ENCODE data around the gene PCDH18.
"Not testable (repeated sequence)": the region's sequence is repeated elsewhere in the genome, so short reads cannot be mapped to it uniquely, and the experiment has no call there.

The PCDH18 gene

DNA sequence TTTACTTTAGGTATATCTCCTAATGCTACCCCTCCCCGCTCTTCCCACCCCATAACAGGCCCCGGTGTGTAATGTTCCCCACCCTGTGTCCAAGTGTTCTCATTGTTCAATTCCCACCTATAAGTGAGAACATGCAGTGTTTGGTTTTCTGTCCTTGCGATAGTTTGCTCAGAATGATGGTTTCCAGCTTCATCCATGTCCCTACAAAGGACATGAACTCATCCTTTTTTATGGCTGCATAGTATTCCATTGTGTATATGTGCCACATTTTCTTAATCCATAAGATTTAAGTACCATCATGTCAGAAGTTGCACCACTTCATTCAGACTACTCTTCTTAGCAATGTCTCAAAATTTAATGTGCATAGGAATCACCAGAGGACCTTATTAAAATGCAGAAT lies 5.5 kb upstream of the PCDH18 start:
- CTCF ChIA-PET, H3K4me1 Mint-ChIP-seq, H3K27ac Mint-ChIP-seq, DNase-seq, H3K36me3 Mint-ChIP-seq, H3K27me3 Mint-ChIP-seq, H3K4me3 Mint-ChIP-seq, H3K9me3 Mint-ChIP-seq: not testable (repeated sequence)

DNA sequence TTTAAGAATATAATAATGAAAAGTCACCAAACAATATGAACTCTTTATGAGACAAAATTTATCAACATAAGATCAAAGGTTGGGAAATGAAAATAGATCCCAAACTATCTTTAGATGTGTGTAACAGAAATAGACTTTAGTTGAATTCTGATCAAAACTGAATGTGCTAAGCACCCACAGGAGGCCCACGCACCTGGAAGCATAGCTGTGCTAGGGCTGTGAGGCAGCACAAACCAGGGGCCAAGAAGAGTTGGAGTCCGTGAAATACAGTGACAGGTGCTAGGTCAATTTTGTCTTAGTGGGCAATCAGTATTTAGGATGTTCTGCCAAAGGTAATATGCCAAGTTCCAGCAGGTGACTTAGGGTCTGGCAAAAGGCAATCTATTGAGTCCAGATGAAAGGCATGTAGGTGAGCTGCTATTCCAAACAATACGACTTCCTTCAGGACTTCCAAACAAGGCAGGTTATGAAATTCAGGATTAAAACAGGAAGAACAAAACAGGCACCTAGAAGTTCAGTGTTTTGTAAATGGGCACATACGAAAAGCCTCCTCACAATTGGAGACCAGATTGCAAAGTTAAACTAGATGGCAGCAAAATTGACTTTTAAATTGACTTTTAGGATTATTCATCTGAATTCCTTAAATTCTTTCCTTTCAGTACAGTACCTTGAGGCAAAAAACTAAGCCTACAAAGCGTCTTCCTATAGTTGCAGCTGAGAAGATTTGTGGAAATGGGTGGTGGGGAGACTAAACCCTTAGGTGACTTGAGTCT lies 4.7 kb upstream of the PCDH18 start:
- no peak overlapping the region for H3K4me3 Mint-ChIP-seq
- CTCF ChIA-PET, result no interaction called here
- DNase-seq, result no peak
- peak overlapping the region; percentile 52 for H3K27ac Mint-ChIP-seq
- H3K27me3 Mint-ChIP-seq, result no peaks in the 10 kb centered on the region
- H3K9me3 Mint-ChIP-seq, result no peaks in the 10 kb centered on the region
- H3K36me3 Mint-ChIP-seq, result no peaks in the 10 kb centered on the region
- peaks cover 6% of the 10 kb centered on the region for H3K4me1 Mint-ChIP-seq

DNA sequence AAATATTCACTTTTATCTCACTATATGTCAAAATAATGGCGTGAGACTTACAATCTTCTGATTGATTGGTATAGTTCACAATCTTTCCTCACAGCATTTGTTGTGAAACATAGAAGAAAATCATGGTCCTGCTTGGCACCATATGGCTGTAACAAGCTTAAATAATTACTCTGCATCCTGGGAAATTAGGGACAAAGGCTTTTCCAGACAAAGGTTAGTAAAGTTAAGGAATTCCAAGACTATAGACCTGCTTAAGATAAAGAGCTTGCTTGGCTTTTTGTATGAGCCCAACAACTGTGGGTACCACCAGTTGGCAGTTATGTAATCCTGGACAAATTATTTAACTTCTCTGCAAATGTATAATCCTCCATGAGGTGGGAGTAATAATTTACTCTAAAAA lies 3.4 kb upstream of the PCDH18 start:
- no peaks in the 10 kb centered on the region for H3K27me3 Mint-ChIP-seq
- CTCF ChIA-PET, result no interaction called here
- H3K27ac Mint-ChIP-seq, result no peak overlapping the region

DNA sequence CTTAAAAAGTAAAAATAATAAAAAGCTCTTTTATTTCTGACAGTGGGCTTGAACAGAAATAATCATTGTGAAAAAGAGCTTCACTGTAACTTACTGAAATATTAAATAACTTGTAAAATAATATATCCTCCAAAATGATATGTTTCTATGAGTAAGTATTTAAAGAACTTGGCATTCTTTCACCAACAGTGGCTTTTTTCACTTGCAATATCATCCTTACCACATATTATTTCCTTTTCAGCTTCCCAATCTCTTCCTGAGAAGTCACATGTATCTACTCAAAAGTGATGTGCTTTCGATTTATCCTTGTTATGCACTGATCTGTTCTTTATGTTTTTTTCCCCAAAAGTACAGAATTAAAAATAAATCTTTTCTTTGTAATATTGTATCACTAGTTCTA lies 2.2 kb upstream of the PCDH18 start:
- Mint-ChIP-seq H3K36me3 (no peaks in the 10 kb centered on the region), H3K27me3 (no peaks in the 10 kb centered on the region), H3K27ac (no peak overlapping the region), H3K9me3 (no peaks in the 10 kb centered on the region), H3K4me1 (peaks cover 6% of the 10 kb centered on the region), H3K4me3 (no peak overlapping the region)
- CTCF ChIA-PET, result no interaction called here
- no peak for DNase-seq

More for the DNA sequence above, 3.4 kb upstream of the PCDH18 start:
- no peak overlapping the region for H3K4me3 Mint-ChIP-seq
- no peaks in the 10 kb centered on the region for H3K36me3 Mint-ChIP-seq
- no peak for DNase-seq
- H3K9me3 Mint-ChIP-seq, result no peaks in the 10 kb centered on the region
- H3K4me1 Mint-ChIP-seq, result peaks cover 6% of the 10 kb centered on the region

DNA sequence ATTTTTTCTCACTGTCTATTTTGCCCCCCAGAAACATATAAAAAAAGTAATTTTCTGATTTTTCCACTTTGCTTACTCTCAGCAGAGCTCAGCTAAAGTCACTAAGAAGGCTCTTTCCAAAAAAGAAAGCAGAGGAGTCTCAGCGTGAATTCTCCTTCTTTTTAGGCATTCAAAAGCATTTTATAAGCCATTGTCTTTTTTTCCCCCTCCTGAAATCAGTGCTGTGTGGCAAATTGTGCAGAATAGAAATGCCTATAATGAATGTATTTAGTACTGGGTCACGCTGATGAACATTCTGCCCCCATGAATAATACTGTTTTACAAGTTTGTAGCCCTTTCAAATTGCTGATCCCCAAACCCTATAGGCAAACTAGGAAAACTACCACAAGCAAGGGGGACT lies 1.6 kb upstream of the PCDH18 start:
- Mint-ChIP-seq H3K4me1 (peaks cover 6% of the 10 kb centered on the region), H3K9me3 (no peaks in the 10 kb centered on the region), H3K27ac (no peak overlapping the region), H3K36me3 (no peaks in the 10 kb centered on the region), H3K27me3 (no peaks in the 10 kb centered on the region), H3K4me3 (no peak overlapping the region)
- no peak for DNase-seq
- CTCF ChIA-PET, result no interaction called here

DNA sequence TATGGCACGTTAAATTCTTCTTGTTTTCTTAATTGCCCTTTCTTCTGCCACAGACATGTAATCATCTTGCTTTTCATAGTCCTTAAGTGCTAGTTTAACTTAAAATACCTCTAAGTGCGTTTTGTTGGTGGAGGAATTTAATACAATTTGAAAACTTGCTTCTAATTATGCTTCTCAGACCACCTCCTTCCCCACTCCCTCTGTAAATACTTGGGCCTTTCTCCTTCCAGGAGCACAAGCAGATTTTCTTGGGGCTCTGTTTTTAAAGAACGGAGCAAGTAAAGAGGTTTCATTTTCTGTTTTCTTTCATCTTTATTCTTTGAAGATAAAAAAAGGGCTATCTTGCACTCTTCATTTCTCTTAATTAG lies 559 bp upstream of the PCDH18 start:
- Mint-ChIP-seq H3K36me3 (no peaks in the 10 kb centered on the region), H3K4me1 (peaks cover 6% of the 10 kb centered on the region), H3K4me3 (no peak overlapping the region), H3K27ac (no peak overlapping the region), H3K27me3 (no peaks in the 10 kb centered on the region), H3K9me3 (no peaks in the 10 kb centered on the region)
- DNase-seq, result no peak
- CTCF ChIA-PET, result no interaction called here

DNA sequence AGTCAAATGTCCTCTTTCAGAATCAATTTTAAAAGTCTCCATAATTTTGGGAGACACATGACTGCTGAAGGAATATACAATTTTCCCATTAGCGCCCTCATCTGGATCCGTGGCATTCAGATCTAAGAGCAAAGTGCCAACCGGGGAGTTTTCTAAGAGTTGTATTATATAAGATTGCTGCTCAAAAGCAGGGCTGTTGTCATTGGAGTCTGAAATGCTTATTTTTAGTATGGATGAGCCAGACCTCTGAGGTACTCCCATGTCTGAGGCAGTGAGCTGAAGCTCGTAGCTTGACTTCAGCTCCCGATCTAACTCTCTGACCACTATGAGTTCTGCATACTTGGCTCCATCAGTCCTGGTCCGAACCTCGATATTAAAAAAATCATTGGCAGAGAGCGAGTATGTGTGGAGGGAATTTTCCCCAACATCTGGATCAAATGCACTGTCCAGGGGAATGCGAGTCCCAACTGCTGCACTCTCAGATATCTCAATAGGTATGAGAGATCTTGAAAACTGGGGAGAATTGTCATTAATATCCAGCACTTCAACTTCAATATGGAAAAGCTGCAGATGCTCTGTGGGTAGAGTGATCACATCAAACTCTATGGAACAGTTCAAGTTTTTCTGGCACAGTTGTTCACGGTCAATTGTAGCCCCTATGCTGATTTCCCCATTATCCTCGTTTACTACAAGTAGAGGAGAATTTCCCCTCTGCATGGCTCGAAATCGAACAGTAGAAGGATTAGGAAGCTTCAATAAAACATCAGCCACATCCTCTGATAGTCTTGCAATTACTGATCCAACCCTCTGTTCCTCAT lies 917 bp downstream of the PCDH18 start:
- no peak overlapping the region for H3K4me3 Mint-ChIP-seq
- H3K9me3 Mint-ChIP-seq, result no peaks in the 10 kb centered on the region
- H3K36me3 Mint-ChIP-seq, result no peaks in the 10 kb centered on the region
- H3K27me3 Mint-ChIP-seq, result no peaks in the 10 kb centered on the region
- H3K27ac Mint-ChIP-seq, result no peak overlapping the region
- peaks cover 6% of the 10 kb centered on the region for H3K4me1 Mint-ChIP-seq
- DNase-seq, result no peak
- CTCF ChIA-PET, result no interaction called here

DNA sequence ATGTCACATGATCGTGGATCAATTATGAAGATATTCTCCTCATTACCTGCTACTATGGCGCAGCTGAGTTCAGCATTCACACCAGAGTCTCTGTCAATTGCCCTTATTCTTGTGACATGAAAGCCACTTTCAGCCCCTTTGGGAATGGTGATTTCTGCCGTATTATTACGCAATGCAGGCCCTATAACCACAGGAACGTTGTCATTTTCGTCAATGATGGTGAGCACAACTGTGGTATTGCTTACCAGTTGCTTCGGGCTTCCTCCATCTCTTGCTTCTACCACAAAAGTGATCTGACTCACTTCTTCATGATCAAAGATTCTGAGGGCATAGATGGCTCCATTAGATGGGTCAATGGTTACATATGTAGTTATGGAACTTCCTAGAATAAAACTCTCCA lies 2.1 kb downstream of the PCDH18 start:
- H3K27me3 Mint-ChIP-seq, result no peaks in the 10 kb centered on the region
- no peaks in the 10 kb centered on the region for H3K36me3 Mint-ChIP-seq
- DNase-seq, result no peak
- no peaks in the 10 kb centered on the region for H3K9me3 Mint-ChIP-seq
- CTCF ChIA-PET, result no interaction called here
- peaks cover 6% of the 10 kb centered on the region for H3K4me1 Mint-ChIP-seq
- no peak overlapping the region for H3K27ac Mint-ChIP-seq
- H3K4me3 Mint-ChIP-seq, result no peak overlapping the region

DNA sequence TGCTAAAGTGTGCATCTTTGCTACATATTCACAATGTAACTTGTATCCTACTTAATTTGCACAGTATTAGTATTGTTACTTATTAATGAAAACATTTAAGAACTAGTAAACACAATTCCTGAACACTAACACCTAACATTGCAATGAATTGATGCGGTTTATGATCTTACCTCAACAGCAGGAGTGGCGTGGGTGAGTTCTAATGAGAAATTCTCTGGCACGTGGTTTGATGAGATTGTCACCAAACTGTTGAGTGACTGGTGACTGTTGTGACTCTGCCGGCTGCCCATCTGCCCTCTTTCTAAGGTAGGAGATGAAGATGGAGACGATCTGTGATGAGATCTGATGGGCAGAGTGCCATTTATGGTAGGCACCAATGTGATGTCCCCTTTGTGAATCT lies 2.9 kb downstream of the PCDH18 start:
- no peak overlapping the region for H3K27ac Mint-ChIP-seq
- no peak overlapping the region for H3K4me3 Mint-ChIP-seq
- CTCF ChIA-PET, result no interaction called here

DNA sequence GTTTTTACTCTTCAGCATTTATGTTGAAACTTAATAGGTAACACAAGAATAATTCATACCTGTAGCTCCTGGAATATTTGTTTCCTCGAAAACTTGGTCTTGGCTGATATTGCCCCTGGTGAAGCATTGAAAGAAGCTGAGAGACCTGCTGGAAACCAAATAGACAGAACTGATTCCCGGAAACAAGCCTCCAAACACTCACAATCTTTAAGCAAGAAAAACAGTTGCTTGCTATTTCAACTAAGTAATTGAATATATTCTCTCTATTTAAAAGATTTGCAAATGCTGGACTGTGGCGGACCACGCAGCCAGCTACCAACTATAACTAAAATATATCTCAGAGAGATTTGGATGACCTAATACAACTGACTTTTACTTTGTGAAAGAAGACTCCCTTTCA lies 3.6 kb downstream of the PCDH18 start:
- no peak overlapping the region for H3K27ac Mint-ChIP-seq
- H3K4me1 Mint-ChIP-seq, result peaks cover 2% of the 10 kb centered on the region
- no peaks in the 10 kb centered on the region for H3K9me3 Mint-ChIP-seq
- H3K4me3 Mint-ChIP-seq, result no peak overlapping the region
- no peaks in the 10 kb centered on the region for H3K36me3 Mint-ChIP-seq
- H3K27me3 Mint-ChIP-seq, result no peaks in the 10 kb centered on the region
- no peak for DNase-seq
- CTCF ChIA-PET, result no interaction called here

More for the DNA sequence above, 2.9 kb downstream of the PCDH18 start:
- Mint-ChIP-seq H3K27me3 (no peaks in the 10 kb centered on the region), H3K9me3 (no peaks in the 10 kb centered on the region), H3K4me1 (peaks cover 6% of the 10 kb centered on the region), H3K36me3 (no peaks in the 10 kb centered on the region)
- no peak for DNase-seq

DNA sequence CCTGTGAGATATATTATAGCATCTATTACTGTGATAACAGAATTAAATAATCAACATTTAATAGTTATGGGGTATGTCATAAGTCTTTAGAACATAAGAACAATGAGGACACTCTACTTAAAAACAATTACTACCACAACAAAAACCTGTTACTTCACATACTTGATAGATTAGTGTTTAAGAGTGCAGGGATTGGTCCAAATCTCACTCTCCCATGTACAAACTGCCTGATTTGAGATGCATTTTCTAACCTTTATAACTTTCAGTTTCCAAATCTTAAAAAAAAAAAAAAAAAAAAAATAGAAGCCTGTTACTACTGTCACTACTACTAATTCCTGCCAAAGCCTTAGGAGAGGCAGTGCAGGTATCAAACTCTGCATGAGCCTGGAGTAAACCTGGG lies 5.6 kb downstream of the PCDH18 start:
- H3K36me3 Mint-ChIP-seq, result no peaks in the 10 kb centered on the region
- H3K4me1 Mint-ChIP-seq, result no peaks in the 10 kb centered on the region
- CTCF ChIA-PET, result no interaction called here
- DNase-seq, result no peak
- H3K27ac Mint-ChIP-seq, result no peak overlapping the region
- no peaks in the 10 kb centered on the region for H3K27me3 Mint-ChIP-seq
- H3K9me3 Mint-ChIP-seq, result no peaks in the 10 kb centered on the region
- H3K4me3 Mint-ChIP-seq, result no peak overlapping the region

DNA sequence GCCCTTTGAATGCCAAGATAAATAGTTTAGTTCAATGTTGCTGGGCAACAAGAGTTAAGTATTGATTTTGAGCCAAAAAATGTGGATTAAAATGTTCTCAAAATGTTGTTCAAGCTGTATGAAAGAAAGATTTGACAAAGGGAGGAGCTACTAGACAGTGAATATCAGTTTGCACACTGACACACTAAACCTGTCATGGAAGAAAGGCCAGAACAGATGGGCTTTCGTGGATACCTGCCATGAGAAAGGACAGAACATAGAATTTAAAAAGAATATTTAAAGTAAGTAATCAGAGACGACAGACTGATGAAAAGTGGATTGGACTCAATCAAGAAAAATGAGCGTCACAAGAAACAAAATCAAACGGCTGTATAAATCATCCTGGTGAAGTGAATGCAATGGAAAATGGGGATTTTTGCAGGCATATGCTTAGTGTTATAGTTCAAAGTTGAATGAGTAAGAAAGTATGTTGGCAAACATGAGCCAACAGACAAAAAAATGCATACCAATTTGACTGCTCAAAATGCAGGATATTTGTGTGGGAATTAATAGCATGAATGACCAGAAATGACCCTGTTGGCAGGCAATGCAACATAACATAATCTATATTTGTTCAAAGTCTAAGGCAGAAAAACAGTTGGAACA lies 7.4 kb downstream of the PCDH18 start:
- Mint-ChIP-seq H3K9me3 (no peaks in the 10 kb centered on the region), H3K4me1 (no peaks in the 10 kb centered on the region), H3K4me3 (no peak overlapping the region), H3K36me3 (no peaks in the 10 kb centered on the region), H3K27me3 (no peaks in the 10 kb centered on the region), H3K27ac (no peak overlapping the region)
- CTCF ChIA-PET, result no interaction called here
- no peak for DNase-seq

DNA sequence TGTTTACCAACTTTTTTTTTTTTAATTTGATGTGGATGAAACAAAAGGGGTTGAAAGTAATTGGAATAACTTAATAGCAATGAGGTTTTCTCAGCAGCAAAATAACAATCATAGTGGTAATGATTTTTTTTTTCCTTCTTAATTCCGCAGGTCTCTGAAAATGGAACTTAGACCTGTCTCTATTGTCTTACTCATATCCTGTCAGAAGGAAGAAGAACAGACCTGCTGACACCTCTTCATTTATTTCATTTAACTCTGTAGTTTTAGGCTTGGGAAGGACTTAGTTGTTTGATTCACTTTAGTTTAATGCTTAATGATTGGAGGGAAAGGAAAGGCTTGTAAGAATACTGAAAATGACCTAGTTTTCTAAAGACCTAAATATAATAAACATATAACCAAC lies 9.0 kb downstream of the PCDH18 start:
- DNase-seq, result no peak
- Mint-ChIP-seq H3K27me3 (no peaks in the 10 kb centered on the region), H3K36me3 (no peaks in the 10 kb centered on the region), H3K9me3 (no peaks in the 10 kb centered on the region), H3K27ac (no peak overlapping the region), H3K4me3 (no peak overlapping the region), H3K4me1 (no peaks in the 10 kb centered on the region)
- CTCF ChIA-PET, result no interaction called here

DNA sequence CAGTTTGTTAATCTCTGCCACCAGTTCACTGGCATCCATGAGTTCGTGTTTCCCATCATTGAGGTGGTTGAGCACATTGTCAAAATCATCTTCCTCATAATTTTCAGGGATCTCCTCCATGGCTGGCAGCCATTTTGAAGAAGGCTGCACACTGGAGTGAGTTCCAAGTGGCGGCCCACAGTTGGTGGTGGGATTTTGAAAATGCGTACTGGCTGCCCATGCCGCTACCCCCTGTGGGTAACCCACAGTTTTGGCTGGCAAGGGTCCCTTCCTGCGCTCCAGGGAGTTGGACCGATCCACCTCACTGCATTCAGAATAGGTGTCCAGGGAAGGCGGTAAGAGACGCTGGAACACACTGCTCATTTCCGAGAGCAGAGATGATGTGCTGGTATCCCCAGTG lies 11.2 kb downstream of the PCDH18 start:
- Mint-ChIP-seq H3K27ac (no peak overlapping the region), H3K9me3 (no peaks in the 10 kb centered on the region), H3K4me1 (no peaks in the 10 kb centered on the region), H3K4me3 (no peak overlapping the region), H3K36me3 (no peaks in the 10 kb centered on the region), H3K27me3 (no peaks in the 10 kb centered on the region)
- no peak for DNase-seq
- CTCF ChIA-PET, result no interaction called here

DNA sequence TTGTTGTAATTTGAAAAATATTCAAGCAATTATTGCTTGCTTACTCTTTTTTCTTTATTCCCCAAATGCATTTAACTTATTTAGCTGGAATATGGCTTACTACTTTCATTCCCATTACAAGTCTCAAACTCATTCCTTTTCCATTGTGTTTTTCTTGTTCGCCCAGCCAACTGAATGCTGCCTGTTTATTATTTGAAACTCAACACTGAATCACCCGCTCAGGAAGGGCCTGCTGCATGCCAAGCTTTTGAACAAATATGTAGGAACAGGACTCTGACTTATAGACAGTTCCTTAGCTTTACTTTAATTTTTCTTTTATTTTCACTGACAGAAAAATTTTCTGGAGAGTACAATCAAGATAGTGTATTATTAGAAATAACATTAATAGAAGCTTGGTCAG lies 12.9 kb downstream of the PCDH18 start:
- CTCF ChIA-PET, result no interaction called here
- DNase-seq, result no peak
- Mint-ChIP-seq H3K4me1 (no peaks in the 10 kb centered on the region), H3K27ac (no peak overlapping the region), H3K36me3 (no peaks in the 10 kb centered on the region), H3K9me3 (no peaks in the 10 kb centered on the region), H3K4me3 (no peak overlapping the region), H3K27me3 (no peaks in the 10 kb centered on the region)

Measured in activated naive CD4-positive, alpha-beta T cell treated with anti-CD3 and anti-CD28 coated beads, Interleukin-2, amount 10 ng/mL, durations not matched to agents 7 days and 5 days (primary cell).